ENCODE results near the gene USP24.
A peak's percentile ranks its signal among the peaks of the same experiment; 100 is the strongest.

USP24 gene

DNA sequence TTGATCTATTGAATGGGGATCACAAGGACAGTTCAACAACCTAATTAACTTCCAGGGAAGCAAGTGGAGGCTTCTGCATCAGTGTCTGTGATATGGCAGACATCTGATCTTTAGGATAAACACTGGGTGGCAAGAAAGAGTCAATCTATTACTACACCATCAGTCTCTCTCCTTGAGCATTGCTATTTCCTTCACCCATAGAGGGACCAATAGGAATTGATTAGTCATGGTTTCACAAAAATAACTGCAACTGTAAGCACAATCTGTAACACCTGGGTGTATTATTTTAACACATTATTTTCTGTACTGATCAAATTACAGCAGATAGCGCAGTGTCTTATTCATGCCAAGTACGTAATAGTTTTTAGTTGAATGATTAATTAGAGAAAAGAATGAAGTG is 50.3 kb downstream of the USP24 start:
- no peak for DNase-seq (ENCODE audit: low read depth in 3 of 3)

DNA sequence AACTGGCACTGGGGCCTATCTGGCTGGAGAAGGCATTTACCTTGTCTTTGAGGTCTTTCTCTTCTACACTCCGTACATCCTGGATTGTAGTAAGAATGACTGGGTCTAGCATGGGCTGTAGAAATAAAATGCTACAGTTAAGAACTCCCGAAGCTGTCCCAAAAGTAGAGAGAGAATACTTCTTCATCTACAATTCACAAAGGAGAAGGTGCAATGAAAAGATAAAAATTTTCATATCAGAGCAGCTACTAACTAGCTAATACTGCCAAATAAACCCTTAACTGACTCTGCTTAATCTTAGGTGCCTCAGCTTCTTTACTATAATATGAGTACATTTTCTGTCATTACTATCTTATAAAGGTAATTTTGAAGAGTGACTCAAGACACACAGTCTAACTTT is 55.6 kb downstream of the USP24 start:
- no peak for DNase-seq (ENCODE audit: low read depth in 3 of 3)

DNA sequence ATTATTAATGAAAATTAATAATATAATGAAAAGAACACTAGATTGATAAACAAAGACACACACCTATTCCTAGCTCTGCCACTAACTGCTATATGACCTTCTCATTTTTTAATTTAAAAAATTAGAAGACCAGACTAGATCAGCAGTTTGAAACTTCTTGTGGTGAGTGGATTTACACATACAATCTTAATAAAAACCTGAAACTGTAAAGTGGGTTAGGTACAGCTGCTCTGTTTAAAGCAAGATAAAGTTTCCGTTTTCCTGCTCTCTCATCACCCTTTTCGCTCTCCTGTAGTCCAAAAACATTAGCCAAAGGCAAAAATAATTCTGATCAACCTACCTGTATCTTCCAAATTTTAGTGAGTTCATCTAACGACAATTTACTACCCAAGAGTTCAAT is 58.6 kb downstream of the USP24 start:
- no peak for DNase-seq (ENCODE audit: low read depth in 3 of 3)

DNA sequence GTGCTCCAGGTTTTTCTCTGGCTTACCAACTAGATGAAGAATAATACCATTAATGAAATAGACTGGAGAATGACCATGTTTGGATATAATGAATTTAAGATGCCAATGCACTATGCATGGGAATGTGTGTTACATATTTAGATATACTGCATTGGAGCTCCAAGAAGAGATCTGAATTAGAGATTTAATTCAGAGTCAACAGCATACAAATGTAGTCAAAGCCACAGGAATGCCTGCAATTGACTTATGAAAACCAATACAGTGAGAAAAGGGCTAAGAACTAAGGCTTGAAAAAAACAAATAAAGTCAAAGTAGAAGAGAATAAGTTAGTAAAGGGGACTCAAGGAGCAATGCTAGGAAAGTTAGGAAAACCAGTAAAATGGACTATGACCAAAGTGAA is 59.1 kb downstream of the USP24 start:
- DNase-seq (ENCODE audit: low read depth in 3 of 3) = no peak

GRCh38 chr1:55155522-55155921 is 59.6 kb downstream of the USP24 start:
- DNase-seq (ENCODE audit: low read depth in 3 of 3) = no peak

- DNase-seq (ENCODE audit: low read depth in 3 of 3) = no peak
Measured at GRCh38 chr1:55154616-55155015, 60.5 kb downstream of the USP24 start.

DNA sequence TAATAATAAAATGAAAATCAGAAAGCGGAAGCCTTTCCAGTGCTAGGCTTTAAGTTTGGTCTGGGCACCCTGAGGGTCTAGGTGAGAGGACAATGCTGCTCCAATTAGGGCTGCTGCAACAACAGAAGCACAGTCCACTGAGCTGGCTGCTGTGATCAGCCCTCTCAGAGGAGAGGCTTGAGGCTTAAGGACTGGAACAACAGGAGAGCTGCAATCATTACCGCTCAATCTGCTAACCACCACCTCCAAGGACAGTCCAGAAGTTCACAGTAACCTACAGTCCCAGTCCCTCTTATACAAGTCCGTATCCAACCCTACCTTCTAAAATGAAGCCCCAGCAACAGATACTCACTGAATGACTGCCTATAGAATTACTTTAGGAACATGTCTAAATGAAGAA is 62.1 kb downstream of the USP24 start:
- DNase-seq (ENCODE audit: low read depth in 3 of 3) = no peak

- DNase-seq (ENCODE audit: low read depth in 3 of 3) = no peak
Measured at GRCh38 chr1:55150880-55151588, 64.1 kb downstream of the USP24 start.

- no peak for DNase-seq (ENCODE audit: low read depth in 3 of 3)
Measured at GRCh38 chr1:55148676-55149075, 66.5 kb downstream of the USP24 start.

DNA sequence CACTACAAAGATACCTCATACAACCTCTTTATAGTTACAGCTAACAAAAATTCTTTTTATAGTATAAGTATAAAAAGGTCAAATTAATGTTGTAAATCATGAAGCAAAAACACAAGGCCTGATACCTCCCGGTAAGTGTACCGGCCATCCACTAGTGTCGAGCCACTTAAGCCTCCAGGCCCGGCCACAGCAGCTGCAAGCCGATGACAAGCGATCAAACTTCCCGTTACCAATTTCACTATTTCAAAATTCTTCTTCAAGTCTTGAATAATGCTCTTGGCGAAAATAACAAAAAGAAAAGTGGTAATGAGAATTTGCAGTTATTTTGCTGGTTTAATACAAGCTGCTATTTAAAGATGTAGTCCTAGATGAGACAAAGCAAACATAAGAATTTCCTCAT is 67.6 kb downstream of the USP24 start:
- no peak for DNase-seq (ENCODE audit: low read depth in 3 of 3)

DNA sequence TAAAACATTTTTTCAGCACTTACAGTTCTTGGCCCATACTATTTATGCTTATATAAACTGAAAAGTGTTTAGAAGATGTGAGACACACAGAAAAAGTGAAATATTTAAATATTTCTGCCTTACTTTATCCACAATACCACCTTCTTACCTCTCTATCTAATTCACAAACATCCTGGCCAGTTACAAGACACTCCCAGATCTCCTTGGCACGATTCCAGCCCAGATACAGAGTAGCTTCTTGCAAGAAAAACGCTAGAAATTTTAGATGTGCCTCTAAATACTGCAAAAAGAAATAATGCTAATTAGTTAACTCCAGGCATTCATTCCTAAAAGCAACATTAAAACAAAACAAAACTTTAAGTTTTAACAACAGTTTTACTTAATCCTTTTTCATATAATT is 68.4 kb downstream of the USP24 start:
- DNase-seq (ENCODE audit: low read depth in 3 of 3) = no peak

GRCh38 chr1:55144886-55145285 is 70.3 kb downstream of the USP24 start:
- no peak for DNase-seq (ENCODE audit: low read depth in 3 of 3)

DNA sequence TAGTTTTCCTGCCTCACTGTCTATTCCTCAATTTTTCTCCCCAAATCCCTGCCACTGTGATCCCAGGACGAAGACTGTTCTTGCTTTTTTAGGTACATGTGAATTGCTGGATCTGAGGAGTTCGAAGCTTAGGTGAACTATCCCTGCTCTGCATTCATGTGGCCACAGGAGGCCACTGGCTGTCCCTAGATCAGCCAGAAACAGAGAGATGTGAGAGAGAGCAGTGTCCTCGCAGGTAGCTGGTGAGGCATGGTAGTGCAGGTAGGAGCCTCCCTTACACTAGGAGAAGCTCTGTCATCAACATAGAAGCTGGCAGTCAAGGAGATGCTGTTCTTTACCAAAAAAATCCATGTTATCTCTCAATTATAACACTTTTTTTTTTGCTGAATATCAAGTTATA is 71.5 kb downstream of the USP24 start:
- no peak for DNase-seq (ENCODE audit: low read depth in 3 of 3)

GRCh38 chr1:55141295-55141893 is 73.8 kb downstream of the USP24 start:
- no peak for DNase-seq (ENCODE audit: low read depth in 3 of 3)

GRCh38 chr1:55140546-55140983 is 74.6 kb downstream of the USP24 start:
- peak in 2 of 3 experiments; percentile 38 to 67 for DNase-seq (ENCODE audit: low read depth in 3 of 3)

GRCh38 chr1:55140137-55140536 is 75.0 kb downstream of the USP24 start:
- no peak for DNase-seq (ENCODE audit: low read depth in 3 of 3)

DNA sequence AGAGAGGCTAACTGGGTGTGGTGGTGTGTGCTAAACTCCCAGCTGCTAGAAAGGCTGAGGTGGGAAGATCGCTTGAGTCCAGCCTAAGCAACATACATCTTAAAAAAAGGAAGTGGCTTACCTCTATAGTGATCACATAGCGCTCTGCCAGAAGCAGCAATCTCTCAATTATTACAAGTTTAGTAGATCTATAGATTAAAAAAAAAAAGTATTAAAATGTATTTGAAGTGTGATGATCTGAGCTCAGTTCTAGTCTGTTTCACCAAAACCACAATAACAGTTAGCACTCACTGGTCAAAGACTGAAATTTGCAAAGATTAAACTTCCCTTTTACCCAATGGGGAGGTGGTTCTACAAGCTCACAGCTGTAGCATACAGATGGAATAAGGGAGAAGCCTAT is 76.3 kb downstream of the USP24 start:
- DNase-seq (ENCODE audit: low read depth in 3 of 3) = no peak

GRCh38 chr1:55134152-55134808 is 80.9 kb downstream of the USP24 start:
- DNase-seq (ENCODE audit: low read depth in 3 of 3) = no peak

GRCh38 chr1:55131801-55132200 is 83.4 kb downstream of the USP24 start:
- DNase-seq (ENCODE audit: low read depth in 3 of 3) = no peak

GRCh38 chr1:55131218-55131617 is 83.9 kb downstream of the USP24 start:
- no peak for DNase-seq (ENCODE audit: low read depth in 3 of 3)

- DNase-seq (ENCODE audit: low read depth in 3 of 3) = no peak
Measured at GRCh38 chr1:55129194-55129728, 85.9 kb downstream of the USP24 start.

DNA sequence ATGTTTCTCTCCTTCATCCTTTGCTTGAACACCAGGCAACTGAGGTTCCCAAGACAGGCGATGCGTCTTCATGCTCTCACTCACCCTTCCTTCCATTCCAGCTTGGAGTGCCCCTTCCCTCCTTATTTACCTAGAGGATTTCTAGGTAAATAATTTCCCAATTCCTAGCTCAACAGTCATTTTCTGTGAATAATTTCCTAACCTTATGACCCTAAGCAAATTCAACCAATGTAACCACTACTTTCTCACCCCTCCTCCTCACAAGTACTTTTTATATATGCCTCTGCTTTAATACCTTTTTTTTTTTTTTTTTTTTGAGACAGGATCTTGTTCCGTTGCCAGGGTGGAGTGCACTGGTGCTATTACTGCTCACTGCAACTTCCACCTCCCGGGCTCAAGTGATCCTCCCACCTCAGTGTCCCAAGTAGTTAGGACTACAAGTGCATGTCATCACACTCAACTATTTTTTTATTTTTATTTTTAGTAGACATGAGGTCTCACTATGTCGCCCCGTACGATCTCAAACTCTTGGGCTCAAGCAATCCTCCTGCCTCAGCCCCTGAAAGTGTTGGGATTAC is 86.7 kb downstream of the USP24 start:
- no peak for DNase-seq (ENCODE audit: low read depth in 3 of 3)
